Astrocyte of the spinal cord (primary cell): ENCODE data around the gene ABCA8.
A peak's percentile ranks its signal among the peaks of the same experiment; 100 is the strongest.

ENCODE experiments used
- DNase-seq: peaks from one replicate; pipeline ENCODE4 v3.0.0; 2011; ENCODE audit warnings: low read depth, low spot score
- H3K4me3 ChIP-seq: 2 replicates; pipeline ENCODE4 v1.5.1; 2011; ENCODE audit warnings: low read depth, mild to moderate bottlenecking, low read length, moderate library complexity
- in situ Hi-C: cut with HindIII; loops from 2 replicates; pipeline ENCODE4 v1.10.0; 2017; ENCODE audit warnings: low sequenced_read_pairs
- TF ChIP-seq, protein P1 (sequence below): IDR thresholded peaks from 2 replicates; pipeline ENCODE4 v1.5.1; 2012; ENCODE audit warnings: low read depth, mild to moderate bottlenecking, low read length, inconsistent platforms

Gene ABCA8

GRCh38 chr17:68822719-68823289, 132.4 kb downstream of the ABCA8 start:
- in situ Hi-C loops: no loop called here
- no peak overlapping the region for H3K4me3 ChIP-seq
- TF ChIP-seq, protein P1, sequence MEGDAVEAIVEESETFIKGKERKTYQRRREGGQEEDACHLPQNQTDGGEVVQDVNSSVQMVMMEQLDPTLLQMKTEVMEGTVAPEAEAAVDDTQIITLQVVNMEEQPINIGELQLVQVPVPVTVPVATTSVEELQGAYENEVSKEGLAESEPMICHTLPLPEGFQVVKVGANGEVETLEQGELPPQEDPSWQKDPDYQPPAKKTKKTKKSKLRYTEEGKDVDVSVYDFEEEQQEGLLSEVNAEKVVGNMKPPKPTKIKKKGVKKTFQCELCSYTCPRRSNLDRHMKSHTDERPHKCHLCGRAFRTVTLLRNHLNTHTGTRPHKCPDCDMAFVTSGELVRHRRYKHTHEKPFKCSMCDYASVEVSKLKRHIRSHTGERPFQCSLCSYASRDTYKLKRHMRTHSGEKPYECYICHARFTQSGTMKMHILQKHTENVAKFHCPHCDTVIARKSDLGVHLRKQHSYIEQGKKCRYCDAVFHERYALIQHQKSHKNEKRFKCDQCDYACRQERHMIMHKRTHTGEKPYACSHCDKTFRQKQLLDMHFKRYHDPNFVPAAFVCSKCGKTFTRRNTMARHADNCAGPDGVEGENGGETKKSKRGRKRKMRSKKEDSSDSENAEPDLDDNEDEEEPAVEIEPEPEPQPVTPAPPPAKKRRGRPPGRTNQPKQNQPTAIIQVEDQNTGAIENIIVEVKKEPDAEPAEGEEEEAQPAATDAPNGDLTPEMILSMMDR: no peak
- DNase-seq: no peak

GRCh38 chr17:68821860-68822696, 133.1 kb downstream of the ABCA8 start:
- in situ Hi-C loops: no loop called here
- TF ChIP-seq, protein P1: no peak
- DNase-seq: peak; percentile 92
- no peak overlapping the region for H3K4me3 ChIP-seq

GRCh38 chr17:68820825-68821481, 134.2 kb downstream of the ABCA8 start:
- no peak overlapping the region for H3K4me3 ChIP-seq
- in situ Hi-C loops: no loop called here
- TF ChIP-seq, protein P1: no peak
- no peak for DNase-seq

DNA sequence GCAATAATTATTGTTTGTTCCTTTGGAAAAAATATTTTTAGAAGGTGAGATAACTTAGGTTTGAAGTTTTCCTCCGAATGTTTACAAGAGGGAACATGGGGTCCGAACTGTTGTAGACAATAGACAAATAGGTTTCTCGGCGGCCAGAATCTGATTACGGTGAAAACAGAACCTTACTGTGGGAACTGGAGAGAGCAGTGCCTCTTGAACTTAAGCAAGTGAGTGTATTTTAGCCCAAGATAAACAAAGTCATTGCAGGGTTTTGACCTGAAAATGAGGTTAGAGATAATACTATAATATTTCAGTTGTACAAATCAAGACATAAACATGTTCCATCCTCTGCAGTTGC, 134.7 kb downstream of the ABCA8 start:
- no peak overlapping the region for H3K4me3 ChIP-seq
- in situ Hi-C loops: no loop called here
- no peak for DNase-seq
- TF ChIP-seq, protein P1: no peak

DNA sequence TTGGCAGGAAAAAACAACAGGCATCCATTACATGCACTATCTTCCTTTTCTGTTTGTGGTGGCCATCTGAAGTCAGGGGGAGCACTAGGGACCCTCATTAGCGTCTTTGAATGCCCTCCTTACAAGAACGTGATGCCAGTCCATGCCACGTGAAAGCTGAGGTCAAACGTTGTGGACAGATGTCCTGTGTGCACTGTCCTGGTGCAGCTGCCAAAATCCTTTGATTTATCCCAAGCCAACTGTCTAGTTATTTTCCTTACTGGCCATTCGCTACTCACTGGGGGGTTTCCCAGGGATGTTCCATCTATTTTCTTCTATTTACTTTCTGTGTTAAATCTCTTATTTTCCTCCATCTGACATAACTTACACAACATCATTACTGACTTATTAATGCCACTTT, 135.7 kb downstream of the ABCA8 start:
- in situ Hi-C loops: no loop called here

More for the DNA sequence above, 135.7 kb downstream of the ABCA8 start:
- H3K4me3 ChIP-seq: no peak overlapping the region
- TF ChIP-seq, protein P1: no peak
- DNase-seq: no peak
